ENCODE results near the gene FAM20B.

GRCh38 chr1:179042087-179042486 lies 16.4 kb downstream of the FAM20B start:
- TF ChIP-seq SPI1 (IDR thresholded peaks at IDR 0.05; ENCODE audit: borderline replicate concordance, low read depth) = no peak
- TF ChIP-seq POLR2AphosphoS5 (IDR thresholded peaks at IDR 0.05; ENCODE audit: low read depth) = no peak
- no peak for TF ChIP-seq CTCF (IDR thresholded peaks at IDR 0.05; ENCODE audit: insufficient read depth, low read length)
